ENCODE measurements around the gene ZNF407.

ZNF407 gene

DNA sequence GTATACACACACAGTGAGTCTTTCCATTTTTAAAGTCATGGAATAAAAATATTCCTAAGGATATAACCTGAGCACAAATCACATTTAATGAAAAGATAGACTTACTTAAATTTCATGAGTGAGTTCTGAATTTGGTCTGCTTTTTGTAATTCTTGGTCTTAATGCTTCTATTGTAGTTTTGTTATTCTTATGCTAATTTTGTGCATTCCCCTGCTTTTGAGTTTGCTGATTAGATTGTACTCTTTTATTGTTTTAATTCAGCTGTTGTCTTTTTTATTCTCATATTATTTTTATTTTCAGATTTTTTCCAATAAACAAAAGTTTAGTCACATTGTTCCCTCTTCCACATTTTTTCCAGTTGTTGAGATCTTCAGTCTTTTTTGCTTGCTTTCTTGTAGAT lies 202.4 kb downstream of the ZNF407 start:
- no peak for DNase-seq (ENCODE audit: low read depth in 1 of 2, low spot score in 1 of 2)
- in situ Hi-C loops (cut with HindIII; ENCODE audit: low pct_unique_long_range_greater_than_20kb, low sequenced_read_pairs), result no loop called here
- TF ChIP-seq JUND (IDR thresholded peaks at IDR 0.05; ENCODE audit: low read depth), result no peak

- no peak for TF ChIP-seq JUND (IDR thresholded peaks at IDR 0.05; ENCODE audit: low read depth)
- in situ Hi-C loops (cut with HindIII; ENCODE audit: low pct_unique_long_range_greater_than_20kb, low sequenced_read_pairs), result no loop called here
- no peak for DNase-seq (ENCODE audit: low read depth in 1 of 2, low spot score in 1 of 2)
Measured at GRCh38 chr18:74803117-74803516, 205.4 kb downstream of the ZNF407 start.

DNA sequence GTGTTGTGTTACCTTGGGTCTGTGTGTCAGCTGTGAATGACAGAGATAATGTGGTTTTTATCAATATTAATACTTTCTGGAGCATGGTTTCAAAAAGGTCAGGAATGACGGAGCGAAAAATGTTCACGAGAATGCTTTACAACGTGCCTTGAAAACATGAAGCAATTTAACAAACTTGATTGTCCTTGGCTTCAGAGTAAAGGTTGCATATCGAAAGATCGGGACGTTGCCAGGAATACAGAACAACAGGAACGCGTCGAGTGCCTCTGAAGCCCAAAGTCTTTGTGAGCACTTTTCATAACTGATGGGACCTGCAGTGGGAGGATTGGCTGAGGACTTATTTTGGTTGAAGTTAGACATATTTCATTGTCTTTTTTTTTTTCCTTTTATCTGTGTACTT lies 206.1 kb downstream of the ZNF407 start:
- DNase-seq (ENCODE audit: low read depth in 1 of 2, low spot score in 1 of 2), result no peak
- no peak for TF ChIP-seq JUND (IDR thresholded peaks at IDR 0.05; ENCODE audit: low read depth)
- in situ Hi-C loops (cut with HindIII; ENCODE audit: low pct_unique_long_range_greater_than_20kb, low sequenced_read_pairs), result no loop called here

DNA sequence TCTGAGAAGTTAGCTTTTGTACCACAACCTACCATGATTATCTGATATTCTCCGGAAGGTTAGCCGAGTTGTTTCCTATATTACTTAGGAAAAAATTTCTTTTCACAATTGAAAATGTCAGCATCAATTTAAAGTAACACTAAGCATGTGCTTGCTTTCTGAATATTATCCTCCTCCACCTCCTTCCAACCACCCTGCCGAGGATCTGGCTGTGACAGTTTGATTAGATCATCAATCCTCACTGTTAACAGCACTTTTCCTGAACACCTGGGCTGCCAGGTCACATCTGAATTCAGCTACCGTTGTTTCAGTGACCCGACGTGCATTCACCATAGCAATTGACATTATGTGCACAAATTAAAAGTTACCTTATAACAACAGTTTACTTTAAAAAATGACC lies 207.0 kb downstream of the ZNF407 start:
- in situ Hi-C loops (cut with HindIII; ENCODE audit: low pct_unique_long_range_greater_than_20kb, low sequenced_read_pairs), result no loop called here
- TF ChIP-seq JUND (IDR thresholded peaks at IDR 0.05; ENCODE audit: low read depth), result no peak

GRCh38 chr18:74806073-74806472 lies 208.4 kb downstream of the ZNF407 start:
- no peak for TF ChIP-seq JUND (IDR thresholded peaks at IDR 0.05; ENCODE audit: low read depth)

More for the DNA sequence above, 207.0 kb downstream of the ZNF407 start:
- DNase-seq (ENCODE audit: low read depth in 1 of 2, low spot score in 1 of 2), result no peak

GRCh38 chr18:74806700-74807416 lies 209.2 kb downstream of the ZNF407 start:
- DNase-seq (ENCODE audit: low read depth in 1 of 2, low spot score in 1 of 2), result peak in 1 of 2 experiments; percentile 5
- no peak for TF ChIP-seq JUND (IDR thresholded peaks at IDR 0.05; ENCODE audit: low read depth)
- in situ Hi-C loops (cut with HindIII; ENCODE audit: low pct_unique_long_range_greater_than_20kb, low sequenced_read_pairs), result no loop called here

More at GRCh38 chr18:74806073-74806472, 208.4 kb downstream of the ZNF407 start:
- in situ Hi-C loops (cut with HindIII; ENCODE audit: low pct_unique_long_range_greater_than_20kb, low sequenced_read_pairs), result no loop called here
- DNase-seq (ENCODE audit: low read depth in 1 of 2, low spot score in 1 of 2), result no peak

DNA sequence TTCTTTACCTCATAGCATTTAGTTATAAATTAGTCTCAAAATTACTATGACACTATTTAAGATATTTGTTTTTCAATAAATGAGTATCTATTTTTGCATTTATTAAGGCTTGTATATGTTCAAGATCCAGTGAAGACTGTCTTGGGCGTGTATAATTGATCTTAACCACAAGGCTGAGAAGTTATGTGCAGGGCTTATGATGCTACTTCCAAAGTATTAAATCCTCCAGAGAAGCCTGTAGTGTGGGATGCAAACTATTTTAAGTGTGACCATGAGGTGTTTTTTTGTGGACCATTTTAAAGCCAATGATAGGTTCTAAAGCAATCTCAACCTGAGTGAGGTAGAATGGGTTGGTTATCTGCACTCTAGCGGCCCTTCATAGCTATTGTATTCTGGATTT lies 219.9 kb downstream of the ZNF407 start:
- no peak for DNase-seq (ENCODE audit: low read depth in 1 of 2, low spot score in 1 of 2)
- in situ Hi-C loops (cut with HindIII; ENCODE audit: low pct_unique_long_range_greater_than_20kb, low sequenced_read_pairs), result no loop called here
- TF ChIP-seq JUND (IDR thresholded peaks at IDR 0.05; ENCODE audit: low read depth), result no peak

DNA sequence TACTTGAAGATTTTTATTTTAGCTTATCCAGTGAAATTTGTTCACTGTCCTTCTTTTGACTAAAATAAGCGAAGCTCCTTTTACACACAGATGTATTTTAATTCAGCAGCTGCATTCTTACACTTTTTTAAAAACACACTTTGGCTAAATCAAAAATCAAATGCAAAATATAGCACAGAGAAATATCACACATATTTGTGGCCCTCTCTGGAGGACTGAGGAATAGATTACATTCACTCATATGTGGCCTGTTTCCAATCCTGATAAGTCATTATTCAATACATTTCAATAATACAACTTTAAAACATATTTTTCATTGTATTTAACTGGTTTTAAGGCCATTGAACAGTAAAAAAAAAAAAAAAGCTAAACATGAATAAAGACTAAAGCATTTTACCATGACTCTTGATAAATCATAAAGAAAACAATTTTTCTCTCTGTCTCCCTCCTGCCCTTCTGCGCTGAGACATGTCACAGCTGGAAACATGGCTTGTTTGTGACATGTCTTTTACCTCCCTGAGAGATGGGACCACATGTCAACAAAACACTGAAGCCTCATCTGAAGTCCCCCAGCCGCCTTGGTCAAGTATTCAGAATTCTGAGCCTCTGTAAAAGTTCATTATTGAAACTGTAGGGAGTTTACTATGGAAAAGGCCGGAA lies 221.0 kb downstream of the ZNF407 start:
- no peak for TF ChIP-seq JUND (IDR thresholded peaks at IDR 0.05; ENCODE audit: low read depth)
- no peak for DNase-seq (ENCODE audit: low read depth in 1 of 2, low spot score in 1 of 2)
- in situ Hi-C loops (cut with HindIII; ENCODE audit: low pct_unique_long_range_greater_than_20kb, low sequenced_read_pairs), result no loop called here

GRCh38 chr18:74819433-74820059 lies 221.9 kb downstream of the ZNF407 start:
- TF ChIP-seq JUND (IDR thresholded peaks at IDR 0.05; ENCODE audit: low read depth), result no peak
- DNase-seq (ENCODE audit: low read depth in 1 of 2, low spot score in 1 of 2), result peak in 1 of 2 experiments; percentile 11
- in situ Hi-C loops (cut with HindIII; ENCODE audit: low pct_unique_long_range_greater_than_20kb, low sequenced_read_pairs), result no loop called here

DNA sequence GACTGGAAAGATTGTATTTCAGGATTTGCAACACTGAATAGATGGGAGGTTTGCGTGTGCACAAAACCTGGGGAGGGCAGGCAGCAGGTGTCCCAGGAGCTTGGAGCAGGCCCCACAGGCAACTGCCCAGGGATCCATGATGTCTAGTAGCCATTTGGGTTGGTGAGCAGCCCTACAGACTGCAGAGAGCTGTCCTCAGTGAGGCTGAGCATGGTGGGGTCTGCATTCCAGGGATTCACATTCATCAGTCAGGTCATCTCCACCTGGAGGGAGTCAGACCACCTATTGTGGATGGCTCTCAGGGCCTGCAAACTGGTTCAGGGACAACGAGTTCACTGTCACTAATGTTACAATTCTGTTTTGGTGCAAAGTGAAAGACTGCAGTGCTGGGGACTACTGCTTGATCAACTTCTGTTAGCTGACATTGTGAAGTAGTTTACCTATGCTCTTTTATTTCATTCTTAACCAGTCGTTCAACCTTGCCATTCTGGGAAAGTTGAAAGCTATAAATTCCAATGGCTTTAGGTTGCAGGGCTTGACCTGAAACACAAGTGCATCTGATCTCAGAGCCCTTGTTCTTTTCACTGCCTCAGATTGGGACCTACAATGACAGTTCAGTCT lies 222.6 kb downstream of the ZNF407 start:
- in situ Hi-C loops (cut with HindIII; ENCODE audit: low pct_unique_long_range_greater_than_20kb, low sequenced_read_pairs), result no loop called here
- no peak for DNase-seq (ENCODE audit: low read depth in 1 of 2, low spot score in 1 of 2)
- TF ChIP-seq JUND (IDR thresholded peaks at IDR 0.05; ENCODE audit: low read depth), result no peak

GRCh38 chr18:74825460-74825859 lies 227.8 kb downstream of the ZNF407 start:
- in situ Hi-C loops (cut with HindIII; ENCODE audit: low pct_unique_long_range_greater_than_20kb, low sequenced_read_pairs), result no loop called here
- DNase-seq (ENCODE audit: low read depth in 1 of 2, low spot score in 1 of 2), result no peak
- no peak for TF ChIP-seq JUND (IDR thresholded peaks at IDR 0.05; ENCODE audit: low read depth)

DNA sequence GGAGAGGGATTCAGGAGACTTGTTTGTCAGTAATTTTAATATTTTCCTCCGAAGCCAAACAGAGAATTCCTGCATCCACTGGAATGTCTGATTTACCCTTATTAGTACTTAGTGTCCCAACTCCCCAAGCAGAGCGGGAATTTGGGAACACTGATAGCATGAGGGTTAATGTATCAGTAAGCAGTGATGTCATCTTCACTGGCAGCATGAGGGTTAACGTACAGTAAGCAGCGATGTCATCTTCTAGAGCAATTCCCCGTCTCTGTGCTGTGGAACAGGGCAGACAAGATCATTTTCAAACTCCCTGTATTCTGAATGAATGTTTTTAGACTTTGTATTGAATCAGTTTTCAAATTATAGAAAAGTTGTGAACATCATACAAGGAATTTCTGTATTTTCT lies 228.9 kb downstream of the ZNF407 start:
- no peak for DNase-seq (ENCODE audit: low read depth in 1 of 2, low spot score in 1 of 2)
- in situ Hi-C loops (cut with HindIII; ENCODE audit: low pct_unique_long_range_greater_than_20kb, low sequenced_read_pairs), result no loop called here
- TF ChIP-seq JUND (IDR thresholded peaks at IDR 0.05; ENCODE audit: low read depth), result no peak

- DNase-seq (ENCODE audit: low read depth in 1 of 2, low spot score in 1 of 2), result no peak
- in situ Hi-C loops (cut with HindIII; ENCODE audit: low pct_unique_long_range_greater_than_20kb, low sequenced_read_pairs), result no loop called here
- TF ChIP-seq JUND (IDR thresholded peaks at IDR 0.05; ENCODE audit: low read depth), result no peak
Measured at GRCh38 chr18:74828200-74828599, 230.5 kb downstream of the ZNF407 start.
